Esophagus squamous epithelium (tissue), 5 donors: Measurements from ENCODE around the gene GPR65. TPM values are rescaled to one million over a fixed set of nuclear protein-coding genes. Genes with fewer than 3 reads are reported as not detected.

Experiments used
- DNase-seq: peaks from one replicate; lab custom pipeline; 2025; lab: John Stamatoyannopoulos, UW
- H3K27ac ChIP-seq, 4 donors: fragments of 200-600 bp; sonication (generic); one replicate each; pipeline ENCODE4 v1.5.1; 2016 to 2019; ENCODE audit warnings: mild to moderate bottlenecking in 1 of 4
- H3K27me3 ChIP-seq, 4 donors: fragments of 200-600 bp; sonication (generic); 1 replicate in 3 of 4; 2 replicates in 1 of 4; pipeline versions ENCODE4 v1.5.1 to v1.6.0; 2017 to 2021; ENCODE audit warnings: antibody characterized with exemption in 1 of 4
- H3K36me3 ChIP-seq, 3 donors: fragments of 200-600 bp; sonication (generic); one replicate each; pipeline ENCODE4 v1.5.1; 2016 to 2019
- H3K4me1 ChIP-seq, 3 donors: fragments of 200-600 bp; sonication (generic); one replicate each; pipeline ENCODE4 v1.5.1; 2017 to 2019
- H3K4me3 ChIP-seq, 4 donors: fragments of 200-600 bp; sonication (generic); 1 replicate in 3 of 4; 2 replicates in 1 of 4; pipeline ENCODE4 v1.5.1; 2016 to 2019; ENCODE audit warnings: mild to moderate bottlenecking in 2 of 4, moderate library complexity in 1 of 4
- H3K9me3 ChIP-seq, 3 donors: fragments of 200-600 bp; sonication (generic); one replicate each; pipeline ENCODE4 v1.5.1; 2016 to 2019
- POLR2A ChIP-seq, 4 donors: fragments of 450-650 bp; IDR thresholded peaks; one replicate each; pipeline ENCODE4 v1.6.1; 2017; ENCODE audit warnings: antibody characterized with exemption in 4 of 4, mild to moderate bottlenecking in 4 of 4, moderate library complexity in 3 of 4
- WGBS, 2 donors: methylation state at CpG; one replicate each; pipeline ENCODE4 v1.1.5; 2018; 5-methylcytosine and 5-hydroxymethylcytosine counted together
- intact Hi-C: fragments of 100-400 bp; cut with DNase I; formaldehyde crosslinking; loops from one replicate; pipeline ENCODE4 v1.15.0; 2022
- total RNA-seq, 4 donors: library from RNA; depleted of rRNA; stranded (reverse); fragments of >200 nt; gene quantifications; one replicate each; pipeline ENCODE4 v1.1.0, GENCODE V29; 2016
- TF ChIP-seq, protein P1 (sequence below), 6 experiments: fragments of 450-650 bp in 4 of 6; fragments of 200-600 bp in 2 of 6; sonication (generic) in 2 of 6; IDR thresholded peaks; one replicate each; pipeline ENCODE4 v1.5.1; 2016 to 2019; ENCODE audit warnings: antibody characterized with exemption in 6 of 6, mild to moderate bottlenecking in 4 of 6, moderate library complexity in 4 of 6
- donor health status: DM: yes; HTN: yes; CAD: no.

GPR65 gene
- total RNA-seq, 4 donors from 2014 or later: 0.34 to 1.4 (median 0.75) TPM

- H3K27ac ChIP-seq: no peak overlapping the region
- peaks cover 0 to 11% (median 0%) of the 10 kb centered on the region in 4 donors for H3K27me3 ChIP-seq
- no peaks in the 10 kb centered on the region for H3K4me1 ChIP-seq
- WGBS, 2 donors: 11 to 22% methylated on average over 1 of the region's 1 CpG
- H3K9me3 ChIP-seq: no peaks in the 10 kb centered on the region
- no peaks in the 10 kb centered on the region for H3K36me3 ChIP-seq
- no peak overlapping the region for H3K4me3 ChIP-seq
- no peak for DNase-seq
- TF ChIP-seq POLR2A (IDR thresholded peaks at IDR 0.05): no peak
- TF ChIP-seq, protein P1, sequence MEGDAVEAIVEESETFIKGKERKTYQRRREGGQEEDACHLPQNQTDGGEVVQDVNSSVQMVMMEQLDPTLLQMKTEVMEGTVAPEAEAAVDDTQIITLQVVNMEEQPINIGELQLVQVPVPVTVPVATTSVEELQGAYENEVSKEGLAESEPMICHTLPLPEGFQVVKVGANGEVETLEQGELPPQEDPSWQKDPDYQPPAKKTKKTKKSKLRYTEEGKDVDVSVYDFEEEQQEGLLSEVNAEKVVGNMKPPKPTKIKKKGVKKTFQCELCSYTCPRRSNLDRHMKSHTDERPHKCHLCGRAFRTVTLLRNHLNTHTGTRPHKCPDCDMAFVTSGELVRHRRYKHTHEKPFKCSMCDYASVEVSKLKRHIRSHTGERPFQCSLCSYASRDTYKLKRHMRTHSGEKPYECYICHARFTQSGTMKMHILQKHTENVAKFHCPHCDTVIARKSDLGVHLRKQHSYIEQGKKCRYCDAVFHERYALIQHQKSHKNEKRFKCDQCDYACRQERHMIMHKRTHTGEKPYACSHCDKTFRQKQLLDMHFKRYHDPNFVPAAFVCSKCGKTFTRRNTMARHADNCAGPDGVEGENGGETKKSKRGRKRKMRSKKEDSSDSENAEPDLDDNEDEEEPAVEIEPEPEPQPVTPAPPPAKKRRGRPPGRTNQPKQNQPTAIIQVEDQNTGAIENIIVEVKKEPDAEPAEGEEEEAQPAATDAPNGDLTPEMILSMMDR (IDR thresholded peaks at IDR 0.05): no peak
- intact Hi-C loops: no loop called here
These were observed 39.5 kb downstream of the GPR65 start for GRCh38 chr14:88044444-88044758.

- peak overlapping the region in 1 of 4 donors; percentile 33 for H3K27ac ChIP-seq
- intact Hi-C loops: no loop called here
- no peak for DNase-seq
- H3K4me3 ChIP-seq: no peak overlapping the region
- no peaks in the 10 kb centered on the region for H3K36me3 ChIP-seq
- no peaks in the 10 kb centered on the region for H3K9me3 ChIP-seq
- H3K4me1 ChIP-seq: no peaks in the 10 kb centered on the region
- H3K27me3 ChIP-seq: peaks cover 0 to 11% (median 0%) of the 10 kb centered on the region in 4 donors
- TF ChIP-seq POLR2A (IDR thresholded peaks at IDR 0.05): no peak
- TF ChIP-seq, protein P1 (IDR thresholded peaks at IDR 0.05): no peak
- 51 to 56% methylated on average over 4 of the region's 4 CpGs for WGBS, 2 donors
These were observed 40.0 kb downstream of the GPR65 start for GRCh38 chr14:88044776-88045446.

GRCh38 chr14:88045705-88046104, 40.8 kb downstream of the GPR65 start:
- no peaks in the 10 kb centered on the region for H3K4me1 ChIP-seq
- no peaks in the 10 kb centered on the region for H3K9me3 ChIP-seq
- 65 to 83% methylated on average over 3 of the region's 3 CpGs for WGBS, 2 donors
- intact Hi-C loops: no loop called here
- H3K27me3 ChIP-seq: peaks cover 0 to 11% (median 0%) of the 10 kb centered on the region in 4 donors
- H3K36me3 ChIP-seq: no peaks in the 10 kb centered on the region
- no peak overlapping the region for H3K27ac ChIP-seq
- TF ChIP-seq POLR2A (IDR thresholded peaks at IDR 0.05): no peak
- TF ChIP-seq, protein P1 (IDR thresholded peaks at IDR 0.05): no peak
- DNase-seq: no peak
- H3K4me3 ChIP-seq: no peak overlapping the region

GRCh38 chr14:88048351-88048750, 43.4 kb downstream of the GPR65 start:
- Histone ChIP-seq H3K9me3 (no peaks in the 10 kb centered on the region), H3K27ac (peak overlapping the region in 1 of 4 donors; percentile 35), H3K36me3 (no peaks in the 10 kb centered on the region), H3K4me1 (no peaks in the 10 kb centered on the region), H3K27me3 (peaks cover 0 to 11% (median 0%) of the 10 kb centered on the region in 4 donors), H3K4me3 (no peak overlapping the region)
- DNase-seq: no peak
- TF ChIP-seq POLR2A (IDR thresholded peaks at IDR 0.05): no peak
- TF ChIP-seq, protein P1 (IDR thresholded peaks at IDR 0.05): no peak
- 69 to 81% methylated on average over 1 of the region's 1 CpG for WGBS, 2 donors
- intact Hi-C loops: no loop called here

DNA sequence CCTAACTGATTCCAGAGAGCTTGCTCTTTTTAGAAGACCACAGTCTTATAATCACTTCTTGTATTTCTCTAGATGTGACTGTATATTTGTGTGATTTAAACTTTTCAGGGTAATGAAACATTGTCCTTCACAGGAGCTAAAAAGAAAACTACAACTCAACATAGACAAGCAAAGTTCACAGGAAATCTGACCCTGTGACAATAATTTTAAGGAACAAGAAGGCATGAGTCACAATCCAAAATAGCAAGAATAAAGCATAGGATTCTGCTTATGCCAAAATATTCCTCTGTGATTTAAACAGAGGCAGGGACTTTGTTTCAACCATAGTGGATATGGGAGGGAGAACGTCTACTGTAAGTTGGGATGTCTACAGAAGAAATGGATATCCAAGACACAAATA, 44.3 kb downstream of the GPR65 start:
- H3K27me3 ChIP-seq: peaks cover 0 to 11% (median 0%) of the 10 kb centered on the region in 4 donors
- no peak overlapping the region for H3K27ac ChIP-seq
- no peak for DNase-seq
- no peaks in the 10 kb centered on the region for H3K36me3 ChIP-seq
- WGBS, 2 donors: 48% methylated on average over 1 of the region's 1 CpG
- intact Hi-C loops: no loop called here
- H3K4me1 ChIP-seq: no peaks in the 10 kb centered on the region
- H3K4me3 ChIP-seq: no peak overlapping the region
- TF ChIP-seq, protein P1 (IDR thresholded peaks at IDR 0.05): no peak
- TF ChIP-seq POLR2A (IDR thresholded peaks at IDR 0.05): no peak
- H3K9me3 ChIP-seq: no peaks in the 10 kb centered on the region
